HG02623 (cell line): Measurements from ENCODE around the gene NRP1.
"Not testable (repeated sequence)": the region's sequence is repeated elsewhere in the genome, so short reads cannot be mapped to it uniquely, and the experiment has no call there.

Source experiments
- ATAC-seq: cut with Tn5 transposase; IDR thresholded peaks from one replicate; pipeline ENCODE4 v1.9.1; 2021; ENCODE audit warnings: moderate library complexity; ENCODE audit not compliant: unreplicated experiment

NRP1 gene

DNA sequence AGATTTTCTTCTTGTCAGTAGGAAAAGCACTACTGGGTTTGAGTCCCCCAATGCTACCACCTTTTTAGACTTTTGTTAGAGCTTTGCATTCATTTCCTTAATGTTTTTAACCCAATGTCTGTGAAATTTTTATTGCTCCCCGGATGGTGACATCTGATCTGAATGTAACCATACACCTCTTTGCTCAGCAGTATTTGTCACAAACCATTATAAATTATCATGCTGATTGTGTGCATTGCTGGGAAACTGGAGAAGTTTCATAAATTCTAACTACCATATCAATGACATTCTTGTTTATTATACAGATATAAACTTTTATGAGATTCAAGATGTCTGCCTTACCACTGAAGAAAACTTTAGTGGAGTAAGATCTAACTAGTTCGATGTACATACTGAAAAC lies 8.5 kb downstream of the NRP1 start:
- ATAC-seq: no peak

DNA sequence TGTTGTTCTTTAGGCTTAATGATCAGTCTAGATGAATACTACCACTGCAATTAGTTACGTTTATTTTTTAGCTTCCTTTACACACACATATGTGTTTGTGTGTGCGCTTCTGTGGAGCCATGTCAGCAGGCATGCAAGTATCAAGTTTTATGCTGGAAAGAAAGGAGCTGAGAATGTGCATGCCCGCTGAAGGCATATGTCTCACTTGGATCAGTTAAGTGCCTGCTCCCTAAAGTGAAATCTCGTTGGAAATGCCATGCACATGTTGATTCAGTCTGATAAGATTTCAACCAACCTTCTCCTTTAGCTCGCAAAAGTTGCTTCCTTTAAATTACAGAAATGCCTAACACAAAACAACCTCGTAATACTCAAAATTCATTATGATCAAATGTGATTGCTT lies 10.7 kb downstream of the NRP1 start:
- no peak for ATAC-seq

GRCh38 chr10:33321516-33321915 lies 13.0 kb downstream of the NRP1 start:
- no peak for ATAC-seq

DNA sequence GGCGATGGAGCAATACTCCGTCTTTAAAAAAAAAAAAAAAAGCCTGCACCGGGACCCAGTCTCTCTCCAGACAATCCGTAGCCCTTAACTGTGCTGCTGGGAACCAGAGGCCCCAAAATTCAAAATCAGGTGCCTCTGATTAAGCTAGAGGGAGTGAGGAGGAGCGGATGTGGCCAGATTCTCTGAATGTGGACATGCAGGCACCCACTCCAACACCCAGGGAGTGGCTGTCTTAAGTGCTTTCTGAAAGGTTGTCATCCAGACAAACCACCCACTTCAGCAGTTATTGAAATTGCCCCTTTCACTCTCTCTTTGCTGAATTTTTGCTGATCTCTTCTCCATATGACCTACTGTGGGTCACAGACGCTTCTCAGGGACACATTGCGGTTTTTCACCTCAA lies 14.2 kb downstream of the NRP1 start:
- ATAC-seq: no peak

DNA sequence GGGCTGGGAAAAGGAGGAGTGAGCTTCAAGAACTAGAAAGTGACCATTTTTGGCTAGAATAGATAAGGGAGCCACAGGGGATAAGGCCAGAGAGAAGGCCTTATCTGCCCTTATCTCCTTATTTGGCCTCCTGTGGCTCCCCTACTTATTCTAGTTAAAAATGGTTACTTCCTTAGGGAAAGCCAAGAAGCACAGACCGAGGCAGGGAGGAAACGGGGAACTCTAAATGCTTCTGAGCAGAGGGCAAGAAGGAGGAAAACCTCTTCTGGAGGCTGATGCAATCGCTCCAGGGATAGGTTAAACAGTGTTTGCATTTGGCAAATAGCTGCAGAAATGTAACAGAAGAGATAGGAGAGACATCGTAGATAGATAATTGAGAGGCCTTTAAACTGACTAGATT lies 18.6 kb downstream of the NRP1 start:
- no peak for ATAC-seq

- ATAC-seq: no peak
Measured at GRCh38 chr10:33314811-33315561, 19.5 kb downstream of the NRP1 start.

GRCh38 chr10:33311640-33312039 lies 22.8 kb downstream of the NRP1 start:
- no peak for ATAC-seq

DNA sequence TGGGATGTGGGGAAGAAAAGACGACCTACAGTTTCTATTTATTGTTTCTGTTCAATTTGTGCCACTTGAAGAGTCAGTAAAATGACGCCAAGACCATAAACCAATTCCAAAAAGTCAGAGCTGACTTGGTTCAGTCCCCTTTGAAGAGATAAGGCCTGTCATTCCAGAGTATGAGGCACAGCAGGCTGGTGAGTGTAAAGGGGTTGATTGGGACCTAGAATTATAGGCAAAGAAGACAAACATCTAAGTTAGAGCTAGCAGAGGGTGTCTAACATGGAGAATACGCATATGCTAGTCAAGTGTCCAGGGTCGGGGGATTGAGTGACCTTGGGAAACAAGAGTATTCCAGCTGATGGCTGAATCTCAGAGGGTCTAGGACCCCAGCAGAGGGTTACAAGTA lies 23.6 kb downstream of the NRP1 start:
- ATAC-seq: no peak

DNA sequence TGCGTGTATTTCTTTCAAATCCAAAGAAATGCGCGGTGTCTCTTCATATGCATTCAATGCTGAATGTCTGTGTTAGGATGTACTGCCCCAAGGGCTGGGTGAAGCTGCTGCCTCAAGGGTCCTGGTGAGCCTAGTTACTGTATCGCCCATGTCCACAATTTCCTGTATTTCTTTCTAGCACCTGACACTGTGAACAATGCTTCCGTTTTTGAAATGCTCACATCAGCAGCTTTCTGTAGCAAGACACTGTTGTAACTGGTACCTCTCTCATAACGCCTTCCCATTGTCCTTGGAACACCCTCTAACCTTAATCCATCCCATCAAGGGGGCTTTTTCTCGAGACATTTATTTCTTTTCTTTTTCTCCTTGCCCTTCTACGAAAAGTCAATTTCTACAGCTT lies 25.1 kb downstream of the NRP1 start:
- no peak for ATAC-seq

DNA sequence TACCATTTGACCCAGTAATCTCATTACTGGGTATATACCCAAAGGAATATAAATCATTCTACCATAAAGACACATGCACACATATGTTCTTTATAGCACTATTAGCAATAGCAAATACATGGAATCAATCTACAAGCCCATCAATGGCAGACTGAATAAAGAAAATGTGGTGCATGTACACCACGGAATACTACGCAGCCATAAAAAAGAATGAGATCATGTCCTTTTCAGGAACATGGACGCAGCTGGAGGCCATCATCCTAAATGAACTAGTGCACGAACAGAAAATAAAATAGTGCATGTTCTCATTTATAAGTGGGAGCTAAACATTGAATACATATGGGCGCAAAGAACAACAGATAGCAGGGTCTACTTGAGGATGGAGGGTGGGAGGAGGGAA lies 26.6 kb downstream of the NRP1 start:
- no peak for ATAC-seq

- no peak for ATAC-seq
Measured at GRCh38 chr10:33306701-33307519, 27.6 kb downstream of the NRP1 start.

GRCh38 chr10:33306126-33306525 lies 28.3 kb downstream of the NRP1 start:
- no peak for ATAC-seq

DNA sequence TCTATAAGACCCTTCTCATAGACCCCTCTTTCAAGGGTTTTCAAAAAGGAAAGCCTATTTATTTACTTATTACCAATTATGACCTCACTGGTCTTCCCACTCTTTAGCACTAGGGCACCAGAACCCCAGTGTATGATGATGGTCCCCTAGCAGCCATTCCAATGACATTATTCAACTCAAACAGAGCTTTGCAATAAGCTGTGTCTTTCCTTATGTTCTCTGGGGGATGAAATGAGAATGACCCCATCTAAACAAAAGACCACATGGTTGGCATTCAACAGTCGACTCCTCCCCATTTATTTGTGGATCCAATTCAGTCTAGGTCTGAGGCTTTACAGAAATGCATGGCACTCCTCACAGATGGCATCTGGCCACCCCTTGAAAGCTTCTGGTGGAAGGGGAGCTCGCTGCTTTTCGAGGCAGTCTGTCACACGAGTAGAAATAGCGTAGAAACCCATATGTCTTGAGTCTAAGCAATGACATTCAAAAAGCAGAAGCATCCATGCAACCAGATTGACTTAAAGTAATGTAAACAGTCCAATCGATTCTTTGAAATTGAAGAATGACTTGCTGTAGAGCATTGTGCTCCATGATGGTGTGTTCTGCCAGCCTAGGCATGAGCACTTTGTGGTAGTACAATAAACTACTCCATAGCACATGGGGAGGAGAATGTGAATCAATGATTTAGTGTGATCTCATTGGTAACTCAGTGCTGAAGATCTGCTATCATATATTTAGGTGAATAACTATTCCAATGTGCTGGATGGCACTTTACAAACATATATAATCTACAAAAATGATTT lies 29.8 kb downstream of the NRP1 start:
- no peak for ATAC-seq

- ATAC-seq: no peak
Measured at GRCh38 chr10:33303988-33304387, 30.5 kb downstream of the NRP1 start.

DNA sequence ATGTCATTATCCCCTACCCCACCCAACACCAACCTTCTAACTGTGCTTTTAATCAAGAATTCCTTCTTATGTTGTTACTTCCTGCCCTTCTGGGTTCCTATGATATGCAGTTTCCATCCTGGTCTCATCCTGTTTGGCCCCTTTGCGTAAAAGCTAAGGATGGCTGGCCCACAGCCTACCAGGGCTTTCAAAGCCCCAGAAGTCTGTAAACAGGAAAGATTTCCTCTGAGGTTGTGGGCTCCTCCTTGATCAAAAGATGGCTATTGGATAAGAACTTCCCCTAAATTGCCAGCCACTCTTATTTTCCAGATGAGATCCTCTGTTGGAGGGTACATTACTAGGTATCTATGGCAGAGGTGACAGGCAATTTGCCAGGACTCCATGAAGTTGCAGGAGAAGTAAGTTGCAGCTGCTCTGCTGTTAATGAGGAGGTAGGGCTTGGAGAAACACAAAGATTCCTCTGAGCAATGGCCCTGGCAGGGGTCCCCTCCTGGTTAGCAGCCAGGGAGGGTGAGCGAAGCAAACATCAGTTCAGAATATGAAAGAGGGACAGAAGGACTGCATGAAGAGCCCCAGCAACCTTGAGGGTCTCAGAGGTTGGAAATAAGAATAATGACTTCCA lies 32.1 kb downstream of the NRP1 start:
- ATAC-seq: no peak

DNA sequence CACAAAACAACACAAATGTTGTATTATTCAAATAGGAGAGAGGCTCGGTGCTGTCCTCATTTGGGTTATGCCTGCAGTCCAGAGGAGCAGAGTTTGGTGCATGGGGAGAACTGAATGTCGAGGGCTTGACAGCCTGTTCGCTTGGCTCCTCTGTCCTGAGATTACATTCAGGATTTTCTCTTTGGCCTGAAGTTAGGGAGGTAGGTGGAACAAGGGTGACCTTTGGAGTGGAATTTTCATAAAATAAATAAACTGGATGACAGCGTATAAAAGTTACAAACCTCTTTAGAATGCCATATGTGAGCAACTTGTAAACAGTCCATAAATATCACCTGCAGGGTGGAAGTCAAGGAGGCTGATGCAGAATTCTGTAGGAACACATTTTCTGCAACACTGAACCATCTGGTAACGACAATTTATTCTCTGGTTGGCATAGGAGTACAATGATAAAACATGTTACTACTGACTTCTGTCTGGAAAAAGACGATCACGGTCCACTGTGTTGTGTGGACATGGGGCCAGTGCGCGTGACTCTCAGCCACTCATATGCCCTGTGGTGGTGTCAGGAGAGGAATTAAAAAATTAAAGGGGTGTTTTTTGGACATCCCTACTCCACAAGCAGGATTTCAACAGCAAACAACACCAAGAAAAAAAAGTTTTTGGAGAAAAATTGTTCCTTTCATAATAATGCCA lies 33.2 kb downstream of the NRP1 start:
- ATAC-seq: no peak

DNA sequence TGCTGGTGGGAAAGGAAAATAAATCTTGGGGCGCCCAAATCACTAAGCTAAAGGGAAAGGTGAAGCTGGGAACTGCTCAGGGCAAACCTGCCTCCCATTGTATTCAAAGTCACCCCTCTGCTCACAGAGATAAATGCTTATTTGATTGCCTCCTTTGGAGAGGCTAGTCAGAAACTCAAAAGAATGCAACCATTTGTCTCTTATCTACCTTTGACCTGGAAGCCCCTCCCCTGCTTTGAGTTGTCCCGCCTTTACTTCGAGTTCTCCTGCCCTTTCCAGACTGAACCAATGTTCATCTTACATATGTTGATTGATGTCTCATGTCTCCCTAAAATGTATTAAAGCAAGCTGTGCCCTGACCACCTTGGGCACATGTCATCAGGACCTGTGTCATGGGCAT lies 33.9 kb downstream of the NRP1 start:
- not testable (repeated sequence) for ATAC-seq

GRCh38 chr10:33298893-33299292 lies 35.6 kb downstream of the NRP1 start:
- ATAC-seq: no peak

GRCh38 chr10:33298110-33298509 lies 36.4 kb downstream of the NRP1 start:
- ATAC-seq: no peak

- no peak for ATAC-seq
Measured at GRCh38 chr10:33295851-33296250, 38.6 kb downstream of the NRP1 start.
